Bronchial epithelial cell (primary cell): ENCODE measurements around the gene TTC19. TPM values are rescaled to one million over a fixed set of nuclear protein-coding genes. Genes with fewer than 3 reads are reported as not detected.

Experiments
- DNase-seq: peaks from one replicate; pipeline ENCODE4 v3.0.0-alpha.2; 2010; ENCODE audit warnings: low read depth
- FAIRE-seq: peaks from 2 replicates; lab custom pipeline; 2011; peaks lifted over from hg19 to GRCh38; lab: Jason Lieb, UNC
- H3K27me3 ChIP-seq: 2 replicates; pipeline ENCODE4 v1.5.1; 2011; ENCODE audit warnings: low read length; ENCODE audit not compliant: control insufficient read depth, insufficient read depth
- H3K36me3 ChIP-seq: 2 replicates; pipeline ENCODE4 v1.5.1; 2011; ENCODE audit warnings: low read length; ENCODE audit not compliant: control insufficient read depth, insufficient read depth
- H3K4me3 ChIP-seq: 2 replicates; pipeline ENCODE4 v1.5.1; 2011; ENCODE audit warnings: mild to moderate bottlenecking, low read depth, low read length, control low read depth
- CTCF ChIP-seq: IDR thresholded peaks from 2 replicates; pipeline ENCODE4 v1.5.1; 2011; ENCODE audit warnings: mild to moderate bottlenecking, moderate library complexity, low read length, control low read depth, inconsistent platforms; ENCODE audit not compliant: insufficient read depth, severe bottlenecking
- total RNA-seq: library from RNA; depleted of rRNA; stranded (reverse); fragments of >200 nt; gene quantifications from 2 replicates; pipeline ENCODE4 v1.2.1, GENCODE V29; 2014

The TTC19 gene
- total RNA-seq, 1 donor from 2014 or later, result 34.8 TPM

- no peaks in the 10 kb centered on the region for H3K27me3 ChIP-seq
- no peak for DNase-seq
- H3K36me3 ChIP-seq, result peaks cover 5% of the 10 kb centered on the region
- FAIRE-seq, result no peak
- no peak for TF ChIP-seq CTCF
- H3K4me3 ChIP-seq, result no peak overlapping the region
These were observed 34.1 kb upstream of the TTC19 start for GRCh38 chr17:15965528-15965927.

GRCh38 chr17:15966183-15966878, 33.3 kb upstream of the TTC19 start:
- no peaks in the 10 kb centered on the region for H3K27me3 ChIP-seq
- no peak for TF ChIP-seq CTCF
- H3K4me3 ChIP-seq, result no peak overlapping the region
- FAIRE-seq (peak; percentile 28), DNase-seq (peak; percentile 42)
- H3K36me3 ChIP-seq, result peaks cover 6% of the 10 kb centered on the region

GRCh38 chr17:15966879-15967248, 32.8 kb upstream of the TTC19 start:
- FAIRE-seq (no peak), DNase-seq (no peak)
- Histone ChIP-seq H3K4me3 (no peak overlapping the region), H3K36me3 (peaks cover 6% of the 10 kb centered on the region), H3K27me3 (no peaks in the 10 kb centered on the region)
- TF ChIP-seq CTCF, result no peak

GRCh38 chr17:15967706-15968399, 31.8 kb upstream of the TTC19 start:
- peaks cover 6% of the 10 kb centered on the region for H3K36me3 ChIP-seq
- DNase-seq (no peak), FAIRE-seq (no peak)
- TF ChIP-seq CTCF, result no peak
- no peak overlapping the region for H3K4me3 ChIP-seq
- no peaks in the 10 kb centered on the region for H3K27me3 ChIP-seq

- peaks cover 6% of the 10 kb centered on the region for H3K36me3 ChIP-seq
- no peak overlapping the region for H3K4me3 ChIP-seq
- FAIRE-seq (no peak), DNase-seq (no peak)
- no peaks in the 10 kb centered on the region for H3K27me3 ChIP-seq
- no peak for TF ChIP-seq CTCF
These were observed 30.2 kb upstream of the TTC19 start for GRCh38 chr17:15969463-15969862.
